ENCODE results near the gene CRELD2.

- no peak for TF ChIP-seq CTCF (IDR thresholded peaks at IDR 0.05; ENCODE audit: low read length)
- TF ChIP-seq EZH2 (IDR thresholded peaks at IDR 0.05; ENCODE audit: borderline replicate concordance, low read length), result no peak
Observed at GRCh38 chr22:49944399-49944891, 26.0 kb downstream of the CRELD2 start.

Data from OCI-LY1 (cell line).